Effector memory CD4-positive, alpha-beta T cell (primary cell): ENCODE data around the gene UROS.

Experiments used
- DNase-seq, 3 donors: peaks; one replicate each; pipeline ENCODE4 v3.0.0-alpha.2; 2020
- H3K27ac ChIP-seq: 2 replicates; pipeline ENCODE4 v1.7.0; 2013; ENCODE audit warnings: mild to moderate bottlenecking, low read length, moderate library complexity; ENCODE audit not compliant: insufficient read depth, poor library complexity, severe bottlenecking
- H3K27me3 ChIP-seq: replicated peaks from 2 replicates; pipeline ENCODE4 v1.7.0; 2013; ENCODE audit warnings: mild to moderate bottlenecking, low read length; ENCODE audit not compliant: insufficient read depth, control insufficient read depth, poor library complexity, severe bottlenecking
- H3K36me3 ChIP-seq: 2 replicates; pipeline ENCODE4 v1.7.0; 2013; ENCODE audit warnings: mild to moderate bottlenecking, low read length, moderate library complexity; ENCODE audit not compliant: control insufficient read depth, insufficient read depth
- H3K4me1 ChIP-seq: 2 replicates; pipeline ENCODE4 v1.7.0; 2013; ENCODE audit warnings: low read length, mild to moderate bottlenecking; ENCODE audit not compliant: control insufficient read depth, insufficient read depth, poor library complexity, severe bottlenecking
- H3K4me3 ChIP-seq: 2 replicates; pipeline ENCODE4 v1.7.0; 2013; ENCODE audit warnings: low read length, low read depth, mild to moderate bottlenecking; ENCODE audit not compliant: insufficient read depth, poor library complexity, severe bottlenecking
- H3K9me3 ChIP-seq: 2 replicates; pipeline ENCODE4 v1.7.0; 2013; ENCODE audit warnings: mild to moderate bottlenecking, low read length, moderate library complexity; ENCODE audit not compliant: control insufficient read depth

Gene UROS

GRCh38 chr10:125768219-125768855 is 54.7 kb downstream of the UROS start:
- no peaks in the 10 kb centered on the region for H3K27me3 ChIP-seq
- H3K4me3 ChIP-seq: no peak overlapping the region
- peaks cover 21% of the 10 kb centered on the region for H3K36me3 ChIP-seq
- no peak overlapping the region for H3K27ac ChIP-seq
- H3K9me3 ChIP-seq: no peaks in the 10 kb centered on the region
- DNase-seq: no peak
- H3K4me1 ChIP-seq: no peaks in the 10 kb centered on the region

- no peak for DNase-seq
- no peaks in the 10 kb centered on the region for H3K27me3 ChIP-seq
- H3K36me3 ChIP-seq: peaks cover 30% of the 10 kb centered on the region
Measured at GRCh38 chr10:125766511-125766910, 56.5 kb downstream of the UROS start.

GRCh38 chr10:125765835-125766234 is 57.2 kb downstream of the UROS start:
- Histone ChIP-seq H3K27ac (no peak overlapping the region), H3K4me3 (no peak overlapping the region), H3K36me3 (peaks cover 34% of the 10 kb centered on the region), H3K27me3 (no peaks in the 10 kb centered on the region), H3K9me3 (no peaks in the 10 kb centered on the region), H3K4me1 (no peaks in the 10 kb centered on the region)
- no peak for DNase-seq

More at GRCh38 chr10:125766511-125766910, 56.5 kb downstream of the UROS start:
- Histone ChIP-seq H3K27ac (no peak overlapping the region), H3K9me3 (no peaks in the 10 kb centered on the region), H3K4me3 (no peak overlapping the region), H3K4me1 (no peaks in the 10 kb centered on the region)

GRCh38 chr10:125762692-125763648 is 60.1 kb downstream of the UROS start:
- no peaks in the 10 kb centered on the region for H3K27me3 ChIP-seq
- H3K4me1 ChIP-seq: no peaks in the 10 kb centered on the region
- DNase-seq: no peak
- no peak overlapping the region for H3K27ac ChIP-seq
- H3K36me3 ChIP-seq: peaks cover 56% of the 10 kb centered on the region
- no peaks in the 10 kb centered on the region for H3K9me3 ChIP-seq
- no peak overlapping the region for H3K4me3 ChIP-seq

GRCh38 chr10:125761961-125762360 is 61.1 kb downstream of the UROS start:
- Histone ChIP-seq H3K36me3 (peaks cover 63% of the 10 kb centered on the region), H3K9me3 (no peaks in the 10 kb centered on the region), H3K27ac (no peak overlapping the region), H3K4me1 (no peaks in the 10 kb centered on the region), H3K27me3 (no peaks in the 10 kb centered on the region), H3K4me3 (no peak overlapping the region)
- no peak for DNase-seq

- no peaks in the 10 kb centered on the region for H3K27me3 ChIP-seq
- no peak for DNase-seq
- H3K4me1 ChIP-seq: no peaks in the 10 kb centered on the region
- no peaks in the 10 kb centered on the region for H3K9me3 ChIP-seq
- H3K4me3 ChIP-seq: no peak overlapping the region
- H3K27ac ChIP-seq: no peak overlapping the region
- peaks cover 70% of the 10 kb centered on the region for H3K36me3 ChIP-seq
Measured at GRCh38 chr10:125757742-125758141, 65.3 kb downstream of the UROS start.

GRCh38 chr10:125756853-125757487 is 66.1 kb downstream of the UROS start:
- no peak for DNase-seq
- H3K9me3 ChIP-seq: no peaks in the 10 kb centered on the region
- no peak overlapping the region for H3K27ac ChIP-seq
- no peak overlapping the region for H3K4me3 ChIP-seq
- no peaks in the 10 kb centered on the region for H3K27me3 ChIP-seq
- H3K36me3 ChIP-seq: peaks cover 76% of the 10 kb centered on the region
- no peaks in the 10 kb centered on the region for H3K4me1 ChIP-seq

GRCh38 chr10:125756196-125756595 is 66.9 kb downstream of the UROS start:
- Histone ChIP-seq H3K27ac (no peak overlapping the region), H3K27me3 (no peaks in the 10 kb centered on the region), H3K4me3 (no peak overlapping the region), H3K9me3 (no peaks in the 10 kb centered on the region), H3K36me3 (peaks cover 76% of the 10 kb centered on the region), H3K4me1 (no peaks in the 10 kb centered on the region)
- DNase-seq: no peak

- no peak for DNase-seq
- Histone ChIP-seq H3K9me3 (no peaks in the 10 kb centered on the region), H3K4me3 (no peak overlapping the region), H3K4me1 (no peaks in the 10 kb centered on the region), H3K27me3 (no peaks in the 10 kb centered on the region), H3K36me3 (peaks cover 71% of the 10 kb centered on the region), H3K27ac (no peak overlapping the region)
Measured at GRCh38 chr10:125747417-125747816, 75.6 kb downstream of the UROS start.

- Histone ChIP-seq H3K27ac (no peak overlapping the region), H3K4me1 (no peaks in the 10 kb centered on the region), H3K36me3 (peaks cover 73% of the 10 kb centered on the region), H3K4me3 (no peak overlapping the region), H3K27me3 (no peaks in the 10 kb centered on the region), H3K9me3 (no peaks in the 10 kb centered on the region)
- DNase-seq: no peak
Measured at GRCh38 chr10:125744909-125745308, 78.1 kb downstream of the UROS start.
